OCI-LY3 (cell line): ENCODE results near the gene SYNJ1.

Experiments
- H2AFZ ChIP-seq: fragments of 200-600, 300-600 bp; shearing (Covaris generic); 2 replicates; pipeline ENCODE4 v1.6.0; 2014; ENCODE audit warnings: antibody characterized with exemption, low read depth, low read length
- H3K27ac ChIP-seq: fragments of 200-600, 300-600 bp; sonication (generic); 2 replicates; pipeline ENCODE4 v1.5.1; 2014; ENCODE audit warnings: mild to moderate bottlenecking, low read length, moderate library complexity, mixed read lengths
- H3K27me3 ChIP-seq: fragments of 200-600, 300-600 bp; sonication (generic); 2 replicates; pipeline ENCODE4 v1.6.1; 2014; ENCODE audit warnings: low read depth, low read length, mixed read lengths
- H3K36me3 ChIP-seq: fragments of 200-600, 300-600 bp; sonication (generic); replicated peaks from 2 replicates; pipeline ENCODE3; 2014; ENCODE audit warnings: low read depth, low read length, mixed read lengths
- H3K4me1 ChIP-seq: fragments of 300-600, 200-600 bp; sonication (generic); 2 replicates; pipeline ENCODE4 v1.6.1; 2014; ENCODE audit warnings: low read length, mixed read lengths
- H3K4me2 ChIP-seq: fragments of 200-600, 300-600 bp; sonication (generic); 2 replicates; pipeline ENCODE4 v1.6.1; 2014; ENCODE audit warnings: low read length, mixed read lengths
- H3K4me3 ChIP-seq: fragments of 300-600, 200-600 bp; sonication (generic); 2 replicates; pipeline ENCODE4 v1.5.1; 2014; ENCODE audit warnings: antibody characterized with exemption, mild to moderate bottlenecking, low read length, moderate library complexity
- H3K79me2 ChIP-seq: fragments of 300-600, 200-600 bp; shearing (Covaris generic); 2 replicates; pipeline ENCODE4 v1.6.1; 2014; ENCODE audit warnings: mild to moderate bottlenecking, low read length, mixed read lengths
- H3K9ac ChIP-seq: fragments of 300-600, 200-600 bp; shearing (Covaris generic); 2 replicates; pipeline ENCODE4 v1.6.0; 2014; ENCODE audit warnings: mild to moderate bottlenecking, low read length, moderate library complexity
- H3K9me3 ChIP-seq: fragments of 200-600, 300-600 bp; shearing (Covaris generic); 2 replicates; pipeline ENCODE4 v1.6.1; 2014; ENCODE audit warnings: low read length, mixed read lengths; ENCODE audit not compliant: insufficient read depth
- H4K20me1 ChIP-seq: fragments of 200-600, 300-600 bp; sonication (generic); 2 replicates; pipeline ENCODE4 v1.6.1; 2016; ENCODE audit warnings: low read length, mixed read lengths; ENCODE audit not compliant: insufficient read depth
- EZH2phosphoT487 ChIP-seq: fragments of 200-600 bp; shearing (Covaris generic); IDR thresholded peaks from 2 replicates; pipeline ENCODE4 v1.6.1; 2018; ENCODE audit warnings: antibody characterized with exemption, mixed run types, low read depth
- TF ChIP-seq, protein P1 (sequence below): fragments of 200-600, 300-600 bp; sonication (generic); IDR thresholded peaks from 2 replicates; pipeline ENCODE4 v1.5.1; 2014; ENCODE audit warnings: antibody characterized with exemption, low read length, low read depth

Gene SYNJ1

DNA sequence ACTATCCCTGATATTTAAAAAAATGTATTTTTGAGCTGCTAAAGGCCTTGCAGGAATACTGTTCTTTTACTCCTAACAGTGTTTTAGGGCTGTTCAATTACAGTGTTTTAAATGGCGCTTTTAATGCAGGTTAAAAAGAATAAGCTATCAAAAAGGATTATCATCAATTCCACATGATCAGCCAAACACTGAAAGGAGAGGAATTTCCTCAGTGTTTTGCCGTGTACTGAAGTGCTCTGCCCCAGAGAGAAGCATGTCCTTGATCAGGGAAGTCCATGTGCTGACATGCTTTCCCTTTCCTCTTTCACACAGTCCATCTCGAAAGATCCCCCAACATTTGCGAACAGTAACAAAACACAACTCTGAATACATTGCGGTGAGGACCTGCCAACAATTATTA, 119.0 kb downstream of the SYNJ1 start:
- no peak for TF ChIP-seq EZH2phosphoT487
- TF ChIP-seq, protein P1, sequence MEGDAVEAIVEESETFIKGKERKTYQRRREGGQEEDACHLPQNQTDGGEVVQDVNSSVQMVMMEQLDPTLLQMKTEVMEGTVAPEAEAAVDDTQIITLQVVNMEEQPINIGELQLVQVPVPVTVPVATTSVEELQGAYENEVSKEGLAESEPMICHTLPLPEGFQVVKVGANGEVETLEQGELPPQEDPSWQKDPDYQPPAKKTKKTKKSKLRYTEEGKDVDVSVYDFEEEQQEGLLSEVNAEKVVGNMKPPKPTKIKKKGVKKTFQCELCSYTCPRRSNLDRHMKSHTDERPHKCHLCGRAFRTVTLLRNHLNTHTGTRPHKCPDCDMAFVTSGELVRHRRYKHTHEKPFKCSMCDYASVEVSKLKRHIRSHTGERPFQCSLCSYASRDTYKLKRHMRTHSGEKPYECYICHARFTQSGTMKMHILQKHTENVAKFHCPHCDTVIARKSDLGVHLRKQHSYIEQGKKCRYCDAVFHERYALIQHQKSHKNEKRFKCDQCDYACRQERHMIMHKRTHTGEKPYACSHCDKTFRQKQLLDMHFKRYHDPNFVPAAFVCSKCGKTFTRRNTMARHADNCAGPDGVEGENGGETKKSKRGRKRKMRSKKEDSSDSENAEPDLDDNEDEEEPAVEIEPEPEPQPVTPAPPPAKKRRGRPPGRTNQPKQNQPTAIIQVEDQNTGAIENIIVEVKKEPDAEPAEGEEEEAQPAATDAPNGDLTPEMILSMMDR, result no peak
- Histone ChIP-seq H3K4me3 (no peak overlapping the region), H2AFZ (no peak overlapping the region), H3K27me3 (no peaks in the 10 kb centered on the region), H3K27ac (no peak overlapping the region), H3K9me3 (no peaks in the 10 kb centered on the region), H3K36me3 (peaks cover 11% of the 10 kb centered on the region), H3K4me1 (peaks cover 8% of the 10 kb centered on the region; the same call in 1 of the 2 replicates), H3K4me2 (no peak overlapping the region), H3K79me2 (peaks cover 24% of the 10 kb centered on the region), H4K20me1 (no peaks in the 10 kb centered on the region; the same call in 1 of the 2 replicates), H3K9ac (no peak overlapping the region)

DNA sequence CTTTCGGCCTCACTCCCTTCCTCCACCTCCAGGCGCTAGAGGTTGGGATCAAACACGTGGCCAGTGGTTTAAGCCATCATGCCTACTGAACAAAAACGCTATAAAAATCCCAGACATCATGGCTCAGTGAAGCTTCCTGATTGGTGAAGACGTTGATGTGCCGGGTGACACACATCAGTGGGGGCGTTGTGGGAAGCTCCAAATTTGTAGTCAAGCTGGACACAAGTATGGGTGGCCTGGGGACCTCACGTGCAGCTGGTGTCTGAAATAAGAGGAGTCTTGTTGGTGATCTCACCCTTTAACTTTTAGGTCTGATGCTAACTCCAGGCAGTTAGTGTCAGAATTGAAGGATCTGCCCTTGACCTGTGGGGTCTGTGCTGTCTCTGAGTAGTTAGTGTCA, 122.3 kb downstream of the SYNJ1 start:
- Histone ChIP-seq H3K27me3 (no peaks in the 10 kb centered on the region), H3K4me1 (0 out of 2 replicates have a peak, but pooled peaks cover 2% of the 10 kb centered on the region), H3K4me3 (no peak overlapping the region), H3K36me3 (peaks cover 17% of the 10 kb centered on the region), H2AFZ (no peak overlapping the region), H4K20me1 (no peaks in the 10 kb centered on the region; the same call in 1 of the 2 replicates), H3K9ac (no peak overlapping the region), H3K4me2 (no peak overlapping the region), H3K79me2 (peaks cover 9% of the 10 kb centered on the region), H3K9me3 (no peaks in the 10 kb centered on the region), H3K27ac (no peak overlapping the region)
- TF ChIP-seq, protein P1, result no peak
- TF ChIP-seq EZH2phosphoT487, result no peak

DNA sequence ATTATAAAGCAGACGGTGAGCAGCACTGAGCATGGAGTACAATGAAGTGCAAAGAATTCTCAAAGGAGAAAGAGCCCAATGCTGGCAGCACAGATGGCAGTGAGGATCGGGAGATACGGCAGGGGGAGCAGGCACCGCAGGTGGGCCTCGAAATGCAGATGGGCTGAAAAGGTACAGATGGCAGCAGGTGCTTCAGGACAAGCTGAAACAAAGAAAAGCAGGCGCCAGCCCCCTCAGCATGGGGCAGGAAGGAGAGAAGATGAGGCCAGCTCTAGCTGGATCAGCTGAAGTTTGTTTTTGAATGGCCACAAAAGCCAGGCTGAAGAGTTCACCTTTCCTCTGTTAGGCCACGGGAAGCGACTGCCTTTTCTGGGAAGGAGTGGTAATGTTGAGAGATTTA, 123.3 kb downstream of the SYNJ1 start:
- Histone ChIP-seq H3K27me3 (no peaks in the 10 kb centered on the region), H3K79me2 (no peaks in the 10 kb centered on the region), H3K4me2 (no peak overlapping the region), H4K20me1 (no peaks in the 10 kb centered on the region), H2AFZ (no peak overlapping the region), H3K4me1 (no peaks in the 10 kb centered on the region), H3K4me3 (no peak overlapping the region), H3K36me3 (peaks cover 21% of the 10 kb centered on the region), H3K9me3 (no peaks in the 10 kb centered on the region), H3K9ac (no peak overlapping the region), H3K27ac (no peak overlapping the region)
- no peak for TF ChIP-seq EZH2phosphoT487
- TF ChIP-seq, protein P1, result no peak

- Histone ChIP-seq H3K9me3 (no peaks in the 10 kb centered on the region), H3K27me3 (no peaks in the 10 kb centered on the region), H3K4me1 (no peaks in the 10 kb centered on the region), H4K20me1 (no peaks in the 10 kb centered on the region), H3K4me3 (no peak overlapping the region), H3K79me2 (no peaks in the 10 kb centered on the region), H3K4me2 (no peak overlapping the region), H3K27ac (no peak overlapping the region), H3K9ac (no peak overlapping the region), H2AFZ (no peak overlapping the region), H3K36me3 (peaks cover 19% of the 10 kb centered on the region)
- TF ChIP-seq, protein P1, result no peak
- TF ChIP-seq EZH2phosphoT487, result no peak
Measured at GRCh38 chr21:32603131-32603530, 124.7 kb downstream of the SYNJ1 start.
